A172 (cell line): ENCODE measurements around the gene GGN. TPM values are rescaled to one million over a fixed set of nuclear protein-coding genes. Genes with fewer than 3 reads are reported as not detected.
"Not testable (repeated sequence)": the region's sequence is repeated elsewhere in the genome, so short reads cannot be mapped to it uniquely, and the experiment has no call there.

ENCODE experiments used
- DNase-seq: peaks from one replicate; pipeline ENCODE4 v3.0.0-alpha.2; 2015; ENCODE audit warnings: low spot score
- total RNA-seq: library from RNA; depleted of rRNA; stranded (reverse); fragments of >200 nt; shearing (Covaris generic); gene quantifications from 2 replicates; pipeline ENCODE4 v1.2.3, GENCODE V29; 2014

GGN gene
- total RNA-seq, 1 experiment from 2014 or later, result 0.19 TPM

GRCh38 chr19:38386300-38386970, 1.4 kb downstream of the GGN start:
- DNase-seq, result no peak

- no peak for DNase-seq
Observed at GRCh38 chr19:38385804-38386257, 2.0 kb downstream of the GGN start.

DNA sequence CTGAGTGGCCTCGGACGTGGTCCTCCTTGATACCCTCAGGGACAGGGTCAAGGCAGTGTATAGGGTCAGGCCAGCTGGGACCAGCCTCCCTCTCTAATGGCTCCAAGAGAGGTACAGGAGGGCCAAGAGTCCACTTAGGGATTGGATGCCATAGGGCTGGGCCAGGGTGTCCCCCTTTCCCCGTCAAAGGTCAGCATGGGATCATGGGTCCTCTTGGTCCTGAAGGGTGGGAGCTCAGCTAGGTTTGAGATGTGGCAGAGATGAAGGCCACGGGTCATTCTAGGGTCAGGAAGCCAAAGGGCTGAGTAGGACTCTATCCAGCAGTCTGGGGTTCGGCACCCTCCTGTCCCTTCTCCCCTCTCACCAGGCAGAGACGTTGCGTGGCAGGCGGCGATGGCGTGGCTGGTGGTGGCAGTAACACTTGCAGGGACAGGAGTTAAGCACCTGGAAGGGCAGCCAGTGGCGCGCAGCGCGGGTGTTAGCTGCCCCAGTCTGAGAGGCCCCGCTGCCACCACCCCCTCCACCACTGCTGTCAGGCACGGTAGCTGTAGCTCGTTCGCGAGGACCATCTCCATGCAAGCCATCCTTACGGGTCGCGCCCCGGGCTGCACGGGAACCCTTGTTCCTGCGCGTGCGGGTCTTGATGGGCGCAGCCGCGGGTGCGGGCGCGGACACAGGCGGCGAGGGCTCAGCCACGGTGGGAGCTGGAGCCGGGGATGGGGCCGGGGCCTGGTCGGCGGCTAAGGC, 2.6 kb downstream of the GGN start:
- no peak for DNase-seq

DNA sequence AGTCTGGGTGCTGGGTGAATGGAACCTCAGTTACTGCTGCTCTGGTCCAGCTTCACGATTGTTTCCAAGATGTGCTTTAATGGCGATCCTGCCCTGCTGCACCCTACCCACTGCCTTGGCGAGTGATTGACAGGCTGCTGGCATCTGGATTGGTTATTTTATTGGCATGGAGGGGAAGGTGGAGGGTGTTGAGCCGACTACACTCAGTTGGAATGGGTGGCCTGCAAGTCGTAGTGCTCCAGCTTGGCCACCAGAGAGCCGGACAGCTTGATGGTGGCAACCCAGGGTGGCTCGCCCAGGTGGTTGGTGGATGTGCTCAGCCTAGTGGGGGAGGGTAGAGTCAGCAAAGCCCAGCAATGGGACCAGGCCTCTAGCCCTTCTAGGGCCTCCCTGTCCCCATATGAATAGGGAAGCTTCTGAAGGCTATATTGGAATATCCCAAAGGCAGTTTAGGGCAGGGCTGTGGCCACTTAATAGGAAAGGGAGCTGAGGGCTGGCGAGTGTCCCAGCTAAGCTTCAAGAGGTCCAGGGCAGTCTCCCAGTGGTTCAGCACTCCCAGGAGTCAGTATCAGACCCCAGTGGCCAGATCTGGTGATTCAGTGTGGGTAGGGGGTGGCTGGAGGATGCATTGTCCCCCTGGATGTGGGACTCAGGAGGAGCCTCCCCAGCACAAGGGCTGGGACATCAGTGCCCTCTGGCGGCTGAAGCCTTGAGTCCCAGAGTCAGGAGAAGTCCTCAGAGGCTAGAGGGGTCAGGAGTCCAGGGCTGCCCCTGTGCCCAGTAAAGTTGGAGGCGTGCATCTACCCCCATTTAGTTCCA, 3.4 kb downstream of the GGN start:
- no peak for DNase-seq

DNA sequence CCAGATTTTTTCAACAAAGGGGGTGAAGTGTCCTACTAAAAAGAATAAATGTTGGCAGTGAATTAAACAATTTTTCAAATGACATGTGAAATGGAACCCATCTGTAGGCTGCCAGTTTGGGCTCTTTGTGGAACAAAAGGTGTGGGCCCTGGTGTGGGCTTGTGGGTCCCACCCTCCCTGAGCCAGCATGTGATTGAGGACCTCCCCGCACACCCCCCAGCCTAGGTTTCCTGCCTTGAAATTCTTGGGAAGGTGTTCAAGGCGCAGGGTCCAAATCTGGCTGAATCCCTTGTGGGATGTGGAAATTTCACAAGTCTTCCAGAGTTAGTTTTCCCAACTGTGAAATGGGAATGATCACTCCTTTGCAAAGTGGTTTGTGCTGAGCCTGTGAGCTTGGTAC, 4.1 kb downstream of the GGN start:
- DNase-seq, result no peak

- DNase-seq, result no peak
Observed at GRCh38 chr19:38383184-38383583, 4.7 kb downstream of the GGN start.

- no peak for DNase-seq
Observed at GRCh38 chr19:38381138-38381537, 6.7 kb downstream of the GGN start.

GRCh38 chr19:38378866-38379265, 9.0 kb downstream of the GGN start:
- no peak for DNase-seq

- DNase-seq, result no peak
Observed at GRCh38 chr19:38377052-38377451, 10.8 kb downstream of the GGN start.

DNA sequence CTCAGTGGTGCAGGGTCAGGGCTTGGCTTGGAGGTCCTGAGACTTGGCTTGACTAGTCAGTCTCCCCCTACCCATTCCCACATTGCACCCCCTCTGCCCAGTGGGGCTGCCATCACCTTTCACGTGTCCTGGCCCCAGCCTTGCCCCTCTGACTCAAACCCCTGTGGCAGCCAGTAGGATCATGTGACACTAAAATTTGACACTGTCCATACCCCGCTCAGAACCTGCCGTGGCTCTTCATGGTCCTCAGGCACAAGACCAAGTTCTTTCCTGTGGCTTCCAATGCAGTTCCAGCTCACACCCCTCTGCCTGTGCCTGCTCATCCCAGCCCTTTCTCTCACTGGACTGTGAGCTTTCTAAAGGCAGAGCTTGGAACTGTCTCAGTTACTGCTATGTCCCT, 11.3 kb downstream of the GGN start:
- DNase-seq, result no peak

GRCh38 chr19:38375748-38376147, 12.1 kb downstream of the GGN start:
- no peak for DNase-seq

GRCh38 chr19:38375098-38375493, 12.7 kb downstream of the GGN start:
- DNase-seq, result peak; percentile 32

DNA sequence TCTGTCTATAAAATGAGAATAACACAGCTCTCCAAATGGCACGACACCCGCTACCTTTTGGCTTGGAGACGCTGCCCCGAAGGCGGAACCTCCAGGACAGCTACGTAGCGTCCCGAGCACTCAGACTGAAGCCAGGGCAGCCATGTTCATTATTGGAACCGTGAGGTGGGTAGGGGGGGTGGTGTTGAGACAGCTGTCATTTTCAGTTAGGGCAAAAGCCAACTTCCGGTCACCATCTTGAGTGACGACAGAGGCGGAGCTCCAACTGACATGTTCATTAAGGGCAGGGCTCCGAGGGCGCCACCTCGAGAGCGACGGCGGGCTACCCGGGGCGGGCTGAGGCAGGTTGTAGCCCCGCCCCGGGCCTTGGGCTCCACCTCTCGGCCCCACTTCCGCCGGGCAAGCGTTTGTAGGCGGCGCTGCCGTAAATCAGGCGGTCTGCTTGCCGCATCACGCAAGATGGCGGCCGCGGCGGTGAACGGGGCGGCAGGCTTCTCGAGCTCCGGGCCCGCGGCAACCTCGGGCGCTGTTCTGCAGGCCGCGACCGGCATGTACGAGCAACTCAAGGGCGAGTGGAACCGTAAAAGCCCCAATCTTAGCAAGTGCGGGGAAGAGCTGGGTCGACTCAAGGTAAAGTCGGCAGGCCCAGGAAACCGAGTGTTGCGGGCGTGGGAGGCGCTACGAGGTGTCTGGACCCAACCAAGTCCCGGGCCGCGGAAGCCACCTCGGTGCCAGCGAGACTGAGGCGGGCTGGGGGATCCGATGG, 13.3 kb downstream of the GGN start, which contains the start of gene PSMD8:
Gene PSMD8, plus strand, starts transcription at position 240 of the 766 bp plus-strand sequence. Its CDS starts 31 bp downstream, at position 271.
- DNase-seq, result peak; percentile 99

GRCh38 chr19:38373907-38374331, 13.9 kb downstream of the GGN start:
- no peak for DNase-seq

- no peak for DNase-seq
Observed at GRCh38 chr19:38371081-38371480, 16.8 kb downstream of the GGN start.

- no peak for DNase-seq
Observed at GRCh38 chr19:38370299-38370698, 17.5 kb downstream of the GGN start.

DNA sequence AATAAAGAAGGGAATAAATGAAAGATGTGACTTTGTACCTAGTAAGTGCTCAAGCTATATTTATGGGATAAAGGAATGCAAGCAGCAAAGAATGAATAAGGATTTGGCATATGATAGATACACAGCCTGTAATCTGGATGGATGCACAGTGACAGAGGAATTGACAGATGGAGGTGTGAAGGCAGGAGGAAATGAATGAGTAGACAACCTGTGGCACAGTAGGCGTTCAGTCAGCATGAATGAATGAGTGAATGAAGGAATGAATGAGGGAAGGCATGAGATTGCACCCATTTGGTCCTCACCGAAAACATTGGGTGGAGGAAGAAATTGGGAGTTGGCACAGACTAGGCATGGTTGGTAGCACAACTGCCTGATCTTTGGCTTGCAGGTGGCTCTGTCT, 18.2 kb downstream of the GGN start:
- DNase-seq, result no peak

- DNase-seq, result no peak
Observed at GRCh38 chr19:38367041-38367440, 20.8 kb downstream of the GGN start.

DNA sequence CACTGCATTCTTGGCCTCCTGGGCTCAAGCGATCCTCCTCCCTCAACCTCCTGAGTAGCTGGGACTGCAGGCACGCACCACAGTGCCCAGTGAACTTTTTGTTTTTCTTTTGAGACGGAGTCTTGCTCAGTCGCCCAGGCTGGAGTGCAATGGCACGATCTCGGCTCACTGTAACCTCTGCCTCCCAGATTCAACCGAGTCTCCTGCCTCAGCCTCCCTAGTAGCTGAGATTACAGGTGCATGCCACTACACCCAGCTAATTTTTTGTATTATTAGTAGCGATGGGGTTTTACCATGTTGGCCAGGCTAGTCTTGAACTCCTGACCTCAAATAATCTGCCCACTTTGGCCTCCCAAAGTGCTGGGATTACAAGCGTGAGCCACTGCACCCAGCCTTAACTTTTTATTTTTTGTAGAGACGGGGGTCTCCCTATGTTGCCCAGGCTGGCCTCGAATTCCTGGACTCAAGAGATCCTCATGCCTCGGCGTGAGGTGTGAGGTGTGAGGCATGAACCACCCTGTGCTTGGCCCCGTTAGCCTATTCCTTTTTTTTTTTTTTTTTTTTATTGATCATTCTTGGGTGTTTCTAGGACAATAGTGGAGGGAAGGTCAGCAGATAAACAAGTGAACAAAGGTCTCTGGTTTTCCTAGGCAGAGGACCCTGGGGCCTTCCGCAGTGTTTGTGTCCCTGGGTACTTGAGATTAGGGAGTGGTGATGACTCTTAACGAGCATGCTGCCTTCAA, 24.7 kb downstream of the GGN start:
- not testable (repeated sequence) for DNase-seq

DNA sequence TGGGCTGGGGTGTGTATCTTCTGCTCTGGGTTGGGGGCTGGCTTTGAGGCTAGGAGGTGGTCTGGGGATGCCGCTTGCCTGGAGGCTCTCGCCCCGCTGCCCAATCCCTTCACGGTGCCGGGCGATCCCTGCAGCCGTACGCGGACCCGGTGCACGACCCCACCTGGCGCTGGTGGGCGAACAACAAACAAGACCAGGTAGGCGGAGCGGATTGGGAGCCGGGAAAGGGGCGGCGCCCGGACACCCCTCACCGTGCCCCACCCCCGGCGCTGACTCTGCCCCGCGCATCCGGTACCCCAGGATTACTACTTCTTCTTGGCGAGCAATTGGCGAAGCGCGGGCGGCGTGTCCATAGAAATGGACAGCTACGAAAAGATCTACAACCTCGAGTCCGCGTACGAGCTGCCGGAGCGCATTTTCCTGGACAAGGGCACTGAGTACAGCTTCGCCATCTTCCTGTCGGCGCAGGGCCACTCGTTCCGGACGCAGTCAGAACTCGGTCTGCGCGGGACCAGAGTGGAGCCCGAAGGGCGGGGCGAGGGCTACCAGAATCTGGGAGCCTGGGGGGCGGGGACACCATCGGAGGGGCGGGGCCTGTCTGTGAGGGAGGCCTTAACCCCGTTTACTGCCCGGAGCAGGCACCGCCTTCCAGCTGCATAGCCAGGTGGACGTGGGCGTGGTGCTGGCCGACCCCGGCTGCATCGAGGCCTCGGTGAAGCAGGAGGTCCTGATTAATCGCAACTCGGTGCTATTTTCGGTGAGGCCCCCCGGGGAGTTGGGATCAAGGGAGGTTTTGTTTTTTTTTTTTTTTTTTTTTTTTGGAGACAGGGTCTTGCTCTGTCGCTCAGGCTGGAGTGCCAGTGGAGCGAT, 25.5 kb downstream of the GGN start:
- peak; percentile 75 for DNase-seq
